Adrenal gland (tissue), 12 donors: ENCODE measurements around the gene LTO1. TPM values are rescaled to one million over a fixed set of nuclear protein-coding genes. Genes with fewer than 3 reads are reported as not detected.

ENCODE experiments used
- DNase-seq, 7 donors: peaks; one replicate each; pipeline ENCODE4 v3.0.0-alpha.2; 2019 to 2020
- H3K27ac ChIP-seq, 5 donors: fragments of 200-600 bp; sonication (generic) in 4 of 5; 1 replicate in 3 of 5; 2 replicates in 2 of 5; pipeline versions ENCODE4 v1.5.1 to v1.8.0; 2016 to 2020; ENCODE audit warnings: mild to moderate bottlenecking in 1 of 5
- H3K27me3 ChIP-seq: fragments of 200-600 bp; 2 replicates; pipeline ENCODE4 v1.8.0; 2021
- H3K36me3 ChIP-seq, 2 donors: fragments of 200-600 bp; replicated peaks in 1 of 2; 1 replicate in 1 of 2; 2 replicates in 1 of 2; pipeline versions ENCODE4 v1.5.1 to v1.8.0; 2018 to 2022
- H3K4me1 ChIP-seq, 2 donors: fragments of 200-600 bp; replicated peaks in 1 of 2; 1 replicate in 1 of 2; 2 replicates in 1 of 2; pipeline versions ENCODE4 v1.5.1 to v1.8.0; 2018 to 2021
- H3K4me3 ChIP-seq, 4 donors: fragments of 200-600 bp; sonication (generic) in 3 of 4; one replicate each; pipeline ENCODE4 v1.5.1; 2016 to 2018
- H3K9me3 ChIP-seq, 3 donors: fragments of 200-600 bp; sonication (generic) in 1 of 3; replicated peaks in 1 of 3; 1 replicate in 2 of 3; 2 replicates in 1 of 3; pipeline versions ENCODE4 v1.5.1 to v1.8.0; 2016 to 2021
- CTCF ChIP-seq, 6 experiments: fragments of 450-650 bp in 4 of 6; fragments of 200-600 bp in 2 of 6; sonication (generic) in 1 of 6; IDR thresholded peaks; 1 replicate in 5 of 6; 2 replicates in 1 of 6; pipeline versions ENCODE4 v1.5.1 to v1.8.0; 2016 to 2021; ENCODE audit warnings: antibody characterized with exemption in 6 of 6, mild to moderate bottlenecking in 2 of 6, moderate library complexity in 1 of 6
- POLR2A ChIP-seq, 2 donors: fragments of 450-650 bp; IDR thresholded peaks; one replicate each; pipeline ENCODE4 v1.6.1; 2017; ENCODE audit warnings: antibody characterized with exemption in 2 of 2, mild to moderate bottlenecking in 2 of 2, moderate library complexity in 1 of 2
- WGBS, 4 donors: extraction: QIAGEN DNeasy Blood & Tissue Kit in 2 of 4; methylation state at CpG; one replicate each; pipeline versions ENCODE4 v1.1.5 to v1.1.7; 2013 to 2017; 5-methylcytosine and 5-hydroxymethylcytosine counted together
- intact Hi-C, 2 donors: fragments of 100-400 bp; cut with DNase I; formaldehyde crosslinking; loops; one replicate each; pipeline versions ENCODE4 v1.14.1 to v1.15.0; 2022 to 2023
- polyA plus RNA-seq, 3 donors: library from polyadenylated mRNA; stranded (reverse); fragments of 200-250 nt in 2 of 3; fragments of 350-450 nt in 1 of 3; fragmentation: Illumina TruSeq in 1 of 3; extraction: RNeasy Lipid Tissue Mini Kit (QIAGEN cat#74804) in 1 of 3; gene quantifications; one replicate each; pipeline ENCODE4 v1.2.3, GENCODE V29; 2013 to 2014
- total RNA-seq, 9 donors: library from RNA; depleted of rRNA in 4 of 9; stranded (reverse); fragments of >200 nt in 4 of 9; fragments of 120-200 nt in 1 of 9; fragmentation: NEBNext Ultra II Directional in 1 of 9; extraction: Animal tissue kit (Norgen Biotek cat#: 25700) in 1 of 9; gene quantifications; one replicate each; pipeline versions ENCODE4 v1.1.0 to v1.2.4, GENCODE V29; 2013 to 2023
- donor health status: healthy with polysubstance abuse.
- donor health status: Bipolar disorder and iron deficiency.
- donor health status: DM: yes; HTN: yes; CAD: no.
- donor health status: DM: no; HTN: no; CAD: no.
- donor health status: DM: no; HTN: no; CAD: no.
- donor health status: DM: yes; HTN: yes; CAD: no.

Gene LTO1
- total and polyA plus RNA-seq, 12 donors, result 10.9 to 52.5 (median 23.6) TPM

- intact Hi-C loops, result no loop called here
- DNase-seq, result no peak
- no peaks in the 10 kb centered on the region for H3K36me3 ChIP-seq
- H3K9me3 ChIP-seq, result no peaks in the 10 kb centered on the region
- H3K27me3 ChIP-seq, result peaks cover 9% of the 10 kb centered on the region
- 59 to 85% (median 72%) methylated on average over 6 to 8 of the region's 8 CpGs for WGBS, 4 donors
- H3K27ac ChIP-seq, result no peak overlapping the region
- no peaks in the 10 kb centered on the region for H3K4me1 ChIP-seq
- TF ChIP-seq CTCF (IDR thresholded peaks at IDR 0.05), result no peak
- no peak overlapping the region for H3K4me3 ChIP-seq
Observed at GRCh38 chr11:69718912-69719311, 43.8 kb upstream of the LTO1 start.

- 6 to 10% (median 9%) methylated on average over 7 to 13 of the region's 13 CpGs for WGBS, 4 donors
- Histone ChIP-seq H3K36me3 (no peaks in the 10 kb centered on the region), H3K4me1 (no peaks in the 10 kb centered on the region), H3K9me3 (no peaks in the 10 kb centered on the region), H3K4me3 (no peak overlapping the region), H3K27ac (no peak overlapping the region), H3K27me3 (peaks cover 9% of the 10 kb centered on the region)
- intact Hi-C loops, result no loop called here
- peak in 1 of 7 donors; percentile 22 for DNase-seq
- peak in 4 of 6 experiments; percentile 11 to 33 (median 20) for TF ChIP-seq CTCF (IDR thresholded peaks at IDR 0.05)
- no peak for TF ChIP-seq POLR2A (IDR thresholded peaks at IDR 0.05)
Observed at GRCh38 chr11:69718147-69718546, 43.0 kb upstream of the LTO1 start.

- H3K4me3 ChIP-seq, result no peak overlapping the region
- WGBS, 4 donors, result 51 to 64% (median 59%) methylated on average over 4 to 6 of the region's 6 CpGs
- no peaks in the 10 kb centered on the region for H3K36me3 ChIP-seq
- H3K4me1 ChIP-seq, result no peaks in the 10 kb centered on the region
- TF ChIP-seq POLR2A (IDR thresholded peaks at IDR 0.05), result no peak
- no peak for TF ChIP-seq CTCF (IDR thresholded peaks at IDR 0.05)
- no peak overlapping the region for H3K27ac ChIP-seq
- peaks cover 8% of the 10 kb centered on the region for H3K27me3 ChIP-seq
- H3K9me3 ChIP-seq, result no peaks in the 10 kb centered on the region
- intact Hi-C loops, result no loop called here
- DNase-seq, result no peak
Observed at GRCh38 chr11:69716891-69717747, 42.0 kb upstream of the LTO1 start.

GRCh38 chr11:69716099-69716498 is 40.9 kb upstream of the LTO1 start:
- no peaks in the 10 kb centered on the region for H3K9me3 ChIP-seq
- no peak overlapping the region for H3K27ac ChIP-seq
- WGBS, 4 donors, result 78 to 83% (median 80%) methylated on average over 10 to 11 of the region's 11 CpGs
- intact Hi-C loops, result no loop called here
- H3K4me1 ChIP-seq, result no peaks in the 10 kb centered on the region
- no peaks in the 10 kb centered on the region for H3K36me3 ChIP-seq
- TF ChIP-seq CTCF (IDR thresholded peaks at IDR 0.05) (no peak), POLR2A (IDR thresholded peaks at IDR 0.05) (no peak)
- peaks cover 4% of the 10 kb centered on the region for H3K27me3 ChIP-seq
- no peak overlapping the region for H3K4me3 ChIP-seq
- no peak for DNase-seq
